GM21576 (cell line): ENCODE results near the gene ARL8B.

Source experiments
- ATAC-seq: cut with Tn5 transposase; IDR thresholded peaks from one replicate; pipeline ENCODE4 v1.9.1; 2021; ENCODE audit warnings: mild to moderate bottlenecking, moderate library complexity; ENCODE audit not compliant: unreplicated experiment

ARL8B gene

DNA sequence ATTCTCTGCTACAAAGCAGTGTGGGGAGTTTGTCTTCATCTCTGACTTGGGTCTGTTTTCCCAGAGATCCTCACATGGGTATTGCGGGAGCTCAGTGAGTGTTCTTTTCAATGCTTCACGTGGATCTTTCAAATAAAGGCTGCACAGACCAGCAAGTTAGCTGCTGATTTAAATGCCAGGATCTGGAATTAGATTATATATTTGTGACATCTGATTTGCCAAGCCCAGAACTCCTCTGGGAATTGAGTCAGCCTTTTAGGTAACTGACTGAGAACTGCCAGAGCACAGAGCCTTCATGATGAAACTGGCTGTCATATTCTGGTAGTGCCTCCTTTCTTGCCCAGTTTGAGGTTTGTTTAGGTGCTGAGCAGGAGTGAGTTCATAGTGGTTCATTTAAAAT lies 80.1 kb downstream of the ARL8B start:
- ATAC-seq = no peak

DNA sequence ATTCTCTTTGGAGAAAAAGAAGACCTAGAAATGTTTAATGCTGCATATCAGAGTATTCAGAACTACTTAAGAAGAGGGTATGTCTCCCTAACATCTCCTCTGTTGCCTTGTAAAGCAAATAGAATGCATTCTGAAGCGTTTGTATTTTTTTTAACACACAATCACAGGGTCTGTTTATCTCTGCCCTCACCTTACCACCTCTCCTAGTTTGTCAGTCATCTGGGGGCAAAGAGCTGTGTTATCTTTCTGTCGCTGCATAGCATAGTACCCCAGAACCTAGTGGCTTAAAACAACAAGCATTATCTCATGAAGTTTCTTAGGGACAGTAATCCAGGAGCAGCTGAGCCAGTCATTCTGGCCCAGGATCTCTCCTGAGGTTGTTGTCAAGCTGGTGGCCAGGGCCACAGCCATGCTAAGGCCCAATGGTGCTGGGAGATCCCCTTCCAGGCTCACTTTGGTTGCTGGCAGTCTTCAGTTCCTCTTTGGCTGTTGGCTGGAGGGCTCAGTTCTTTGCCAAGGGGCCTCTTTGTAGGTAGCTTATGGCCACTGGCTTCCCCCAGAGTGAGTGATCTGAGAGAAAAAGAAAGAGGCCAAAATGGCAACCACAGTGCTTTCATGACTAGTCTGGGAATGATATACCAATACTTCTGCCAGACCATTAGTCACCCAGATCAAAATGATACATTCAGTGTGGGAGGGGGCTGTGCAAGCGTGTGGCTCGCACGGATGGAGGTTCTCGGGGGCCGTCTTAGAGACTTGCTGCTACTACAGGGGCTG lies 83.3 kb downstream of the ARL8B start:
- ATAC-seq = peak; percentile 99

- no peak for ATAC-seq
These were observed 88.8 kb downstream of the ARL8B start for GRCh38 chr3:5210926-5211325.

GRCh38 chr3:5212628-5213573 lies 90.8 kb downstream of the ARL8B start:
- no peak for ATAC-seq

GRCh38 chr3:5213574-5213966 lies 91.5 kb downstream of the ARL8B start:
- ATAC-seq = no peak

DNA sequence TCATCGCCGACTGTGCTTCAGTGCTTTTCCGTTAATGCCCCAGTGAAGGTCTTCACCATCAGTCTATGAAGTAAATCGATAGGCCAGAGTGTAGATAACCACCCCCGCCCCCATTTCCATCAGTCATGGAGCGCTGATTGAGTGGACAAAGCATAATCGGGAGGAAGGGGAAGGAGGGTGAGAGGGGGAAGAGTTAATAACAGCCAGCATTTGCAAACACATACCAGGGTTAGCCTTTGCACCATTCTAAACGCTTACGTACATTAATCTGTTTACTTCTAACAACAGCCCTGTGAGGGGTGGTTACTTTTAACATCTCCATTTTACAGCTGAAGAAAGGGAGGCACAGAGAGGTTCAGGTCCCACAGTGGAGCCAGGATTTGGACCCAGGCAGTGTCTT lies 92.3 kb downstream of the ARL8B start:
- ATAC-seq = no peak

GRCh38 chr3:5217824-5218595 lies 95.9 kb downstream of the ARL8B start:
- no peak for ATAC-seq

DNA sequence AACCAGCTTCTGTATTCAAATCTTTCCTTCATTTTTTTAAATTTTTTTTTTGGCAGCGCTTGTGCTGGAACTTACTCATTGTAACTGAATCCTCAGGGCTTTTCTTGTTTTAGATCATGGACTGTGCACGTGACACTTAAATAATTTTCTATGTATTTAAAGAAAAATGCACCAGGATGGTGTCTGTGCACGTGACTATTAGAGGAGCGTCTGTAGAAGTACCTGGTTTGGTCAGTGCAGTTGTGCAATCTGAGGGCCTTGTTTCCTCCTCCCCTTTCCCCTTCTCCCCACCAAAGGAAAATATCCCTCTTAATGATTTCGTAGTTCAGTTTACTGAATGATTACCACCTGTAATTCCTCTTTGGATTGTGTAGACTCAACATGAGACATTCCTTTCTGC lies 96.7 kb downstream of the ARL8B start:
- no peak for ATAC-seq

DNA sequence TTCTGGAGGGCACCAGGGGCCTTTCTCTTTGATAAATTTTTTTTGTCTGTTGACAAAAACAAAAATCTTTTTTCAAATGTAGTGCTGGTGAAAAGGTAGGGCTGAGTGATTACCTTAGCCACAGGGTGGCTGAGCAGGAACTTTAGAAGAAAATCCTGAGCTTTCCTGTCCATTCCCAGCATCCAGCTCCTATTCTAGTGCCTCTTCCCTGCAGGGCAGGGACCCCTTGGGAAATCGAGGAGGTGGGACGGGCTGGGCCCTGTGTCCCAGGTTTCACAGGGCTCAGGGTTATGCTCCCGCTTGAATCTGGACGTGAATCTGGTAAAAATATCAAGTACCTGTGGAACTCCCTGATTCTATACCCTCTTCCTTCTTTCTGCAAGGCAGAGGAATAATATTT lies 97.1 kb downstream of the ARL8B start:
- no peak for ATAC-seq

DNA sequence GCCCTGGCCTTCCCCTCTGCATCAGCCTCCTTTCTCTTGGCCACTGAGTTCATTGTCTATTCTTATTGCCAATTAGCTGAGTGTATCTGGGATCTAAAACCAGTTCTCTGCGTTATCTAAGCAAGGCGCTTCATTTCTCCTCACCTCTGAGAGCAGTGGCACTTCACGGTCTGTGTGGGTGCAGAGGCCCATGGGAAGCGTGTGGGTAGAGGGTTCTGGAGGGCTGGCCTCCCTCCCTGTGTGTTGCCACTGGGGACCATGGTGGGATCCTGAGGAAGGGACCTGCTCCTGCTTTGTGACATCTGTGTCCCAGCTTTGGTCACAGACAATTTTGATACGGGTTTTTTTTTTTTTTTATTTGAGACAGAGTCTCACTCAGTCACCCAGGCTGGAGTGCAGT lies 98.1 kb downstream of the ARL8B start:
- no peak for ATAC-seq

DNA sequence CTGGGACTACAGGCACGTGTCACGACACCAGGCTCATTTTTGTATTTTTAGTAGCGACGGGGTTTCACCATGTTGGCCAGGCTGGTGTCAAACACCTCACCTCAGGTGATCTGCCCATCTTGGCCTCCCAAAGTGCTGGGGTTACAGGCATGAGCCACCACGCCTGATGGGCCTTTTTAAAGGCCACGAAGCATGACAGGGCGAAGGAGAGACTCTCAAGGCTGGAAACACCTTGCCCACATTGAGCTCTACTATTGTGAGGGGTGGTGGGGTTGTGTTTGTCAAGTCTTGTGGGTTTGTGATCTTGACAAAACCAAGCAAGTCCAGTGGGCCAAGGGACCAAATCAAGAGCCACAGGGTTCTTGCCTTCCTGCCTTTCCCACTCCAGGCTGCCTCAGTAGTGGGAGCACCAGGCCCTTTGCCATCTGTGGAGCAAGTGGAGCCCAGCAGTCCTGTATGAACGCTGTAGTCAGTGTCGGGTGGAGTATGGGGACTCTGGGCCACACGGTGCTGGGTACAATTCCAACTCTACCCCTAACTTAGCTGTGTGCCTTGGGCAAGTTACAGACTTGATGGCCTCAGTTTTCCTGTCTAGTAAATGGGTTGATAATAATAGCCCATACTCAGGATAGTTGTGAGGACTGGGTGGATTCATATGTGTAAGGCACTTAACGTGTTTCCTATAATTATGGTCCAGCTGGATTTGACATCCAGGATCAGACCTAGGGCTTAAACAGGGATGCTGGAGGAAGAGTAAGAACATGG lies 98.8 kb downstream of the ARL8B start:
- ATAC-seq = no peak

DNA sequence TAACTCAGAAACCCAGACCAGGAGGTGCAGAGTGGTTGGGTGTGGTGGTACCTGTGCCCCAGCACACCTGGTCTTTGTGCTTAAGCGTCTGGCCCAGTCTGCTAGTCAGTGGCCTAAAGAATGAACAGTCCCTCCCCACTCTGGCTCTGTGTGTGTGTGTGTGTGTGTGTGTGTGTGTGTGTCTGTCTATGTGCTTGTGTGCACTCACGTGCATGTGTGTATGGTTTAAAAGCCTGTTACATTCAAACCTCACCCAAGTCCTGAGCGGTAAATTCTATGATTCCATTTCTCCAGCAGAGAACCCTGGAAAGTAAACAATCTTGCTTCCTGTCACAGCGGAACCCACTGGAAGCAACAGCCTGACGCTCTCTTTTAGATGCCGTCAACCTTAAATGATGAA lies 99.6 kb downstream of the ARL8B start:
- no peak for ATAC-seq

GRCh38 chr3:5222283-5223005 lies 100.4 kb downstream of the ARL8B start:
- no peak for ATAC-seq

- ATAC-seq = peak; percentile 51
These were observed 104.7 kb downstream of the ARL8B start for GRCh38 chr3:5226783-5227182.

DNA sequence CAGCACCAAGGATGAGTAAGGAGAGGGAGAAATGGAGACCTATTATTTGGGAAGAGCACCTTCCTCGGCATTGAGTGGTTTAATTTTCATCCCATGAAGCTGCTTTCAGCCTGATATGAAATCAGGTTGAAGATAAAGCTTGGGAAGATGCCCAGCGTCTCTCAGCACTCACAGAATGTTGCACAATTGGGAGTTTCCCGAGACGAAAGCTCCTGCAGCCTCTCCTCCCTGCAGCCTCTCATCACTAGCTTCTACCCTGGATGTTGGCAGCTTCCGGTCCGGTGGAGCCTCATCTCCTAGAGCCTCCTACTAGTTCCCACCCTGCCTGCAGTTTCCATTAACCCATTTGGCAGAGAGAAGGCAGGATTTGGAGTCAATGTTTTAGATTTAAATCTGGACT lies 105.7 kb downstream of the ARL8B start:
- no peak for ATAC-seq

DNA sequence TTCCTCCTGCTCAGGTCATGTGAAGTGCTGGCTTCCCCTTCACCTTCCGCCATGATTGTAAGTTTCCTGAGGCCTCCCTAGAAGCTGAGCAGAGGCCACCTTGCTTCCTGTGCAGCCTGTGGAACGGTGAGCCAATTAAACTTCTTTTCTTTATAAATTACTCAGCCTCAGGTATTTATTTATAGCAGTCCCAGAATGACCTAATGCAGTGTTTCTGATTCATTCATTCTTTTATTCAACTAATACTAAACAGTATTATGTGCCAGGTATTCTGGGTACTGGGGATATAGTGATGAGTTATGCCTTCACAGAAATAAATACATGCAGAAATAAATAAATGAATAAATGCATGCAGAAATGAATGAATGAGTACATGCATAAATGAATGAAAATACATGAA lies 107.3 kb downstream of the ARL8B start:
- ATAC-seq = no peak
